ENCODE measurements around the gene C9orf72.

Gene C9orf72

GRCh38 chr9:27591093-27591492 lies 17.8 kb upstream of the C9orf72 start:
- Mint-ChIP-seq H3K27ac (no peak overlapping the region), H3K36me3 (no peaks in the 10 kb centered on the region), H3K9me3 (peaks cover 3% of the 10 kb centered on the region), H3K4me3 (no peak overlapping the region), H3K4me1 (no peaks in the 10 kb centered on the region)
- ATAC-seq (no peak), DNase-seq (ENCODE audit: low spot score in 2 of 2) (no peak)

- Mint-ChIP-seq H3K4me3 (no peak overlapping the region), H3K9me3 (peaks cover 3% of the 10 kb centered on the region), H3K4me1 (no peaks in the 10 kb centered on the region), H3K36me3 (no peaks in the 10 kb centered on the region), H3K27ac (no peak overlapping the region)
- no peak for DNase-seq (ENCODE audit: low spot score in 2 of 2)
- ATAC-seq, result no peak
Measured at GRCh38 chr9:27590651-27591050, 17.4 kb upstream of the C9orf72 start.

DNA sequence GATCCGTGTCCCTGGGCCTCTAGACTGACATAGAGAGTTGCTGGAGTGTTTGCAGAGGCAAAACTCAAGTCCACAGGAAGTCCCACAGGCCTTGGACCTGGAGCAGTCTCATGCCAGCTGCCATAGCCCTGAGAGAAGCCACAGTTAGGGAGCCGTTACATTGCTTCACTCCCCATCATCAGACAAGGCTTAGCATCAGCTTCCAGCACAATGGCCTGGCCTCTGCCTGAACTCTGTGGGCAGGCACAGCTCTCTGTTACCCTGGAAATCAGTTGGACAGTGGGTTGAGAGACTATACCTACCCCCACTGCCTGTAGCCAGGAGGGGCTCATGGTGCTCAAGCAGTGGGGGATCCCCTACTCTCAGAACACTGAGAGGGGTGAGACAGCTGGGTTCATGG lies 16.2 kb upstream of the C9orf72 start:
- H3K9me3 Mint-ChIP-seq, result peaks cover 3% of the 10 kb centered on the region
- H3K4me1 Mint-ChIP-seq, result no peaks in the 10 kb centered on the region
- DNase-seq (ENCODE audit: low spot score in 2 of 2), result no peak
- no peak overlapping the region for H3K4me3 Mint-ChIP-seq
- no peak for ATAC-seq
- H3K36me3 Mint-ChIP-seq, result no peaks in the 10 kb centered on the region
- H3K27ac Mint-ChIP-seq, result no peak overlapping the region

- no peak overlapping the region for H3K4me3 Mint-ChIP-seq
Measured at GRCh38 chr9:27586304-27586703, 13.0 kb upstream of the C9orf72 start.

DNA sequence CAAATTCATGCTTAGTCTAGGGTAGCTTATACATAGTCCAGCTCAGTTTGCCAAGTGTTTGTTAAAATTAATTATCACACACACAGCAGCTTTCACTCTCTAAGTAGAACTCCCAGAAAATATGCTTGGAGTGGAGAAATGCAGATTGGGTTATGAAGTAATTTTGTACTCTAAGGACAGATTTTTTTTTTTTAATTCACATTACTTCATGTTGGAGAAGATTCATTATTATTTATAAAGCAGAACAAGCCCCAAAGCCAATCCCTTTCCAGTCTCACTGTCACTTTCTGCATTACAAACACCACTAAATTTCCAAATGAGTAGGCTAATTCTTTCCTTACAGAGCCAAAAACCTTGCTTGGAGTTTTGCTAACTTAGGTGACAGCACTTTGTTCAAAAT lies 11.7 kb upstream of the C9orf72 start:
- no peak for ATAC-seq
- Mint-ChIP-seq H3K4me3 (no peak overlapping the region), H3K27ac (no peak overlapping the region), H3K4me1 (no peaks in the 10 kb centered on the region), H3K36me3 (no peaks in the 10 kb centered on the region), H3K9me3 (no peaks in the 10 kb centered on the region)
- DNase-seq (ENCODE audit: low spot score in 2 of 2), result no peak

More at GRCh38 chr9:27586304-27586703, 13.0 kb upstream of the C9orf72 start:
- ATAC-seq, result no peak
- Mint-ChIP-seq H3K36me3 (no peaks in the 10 kb centered on the region), H3K4me1 (no peaks in the 10 kb centered on the region), H3K27ac (no peak overlapping the region), H3K9me3 (peaks cover under 1% of the 10 kb centered on the region)
- DNase-seq (ENCODE audit: low spot score in 2 of 2), result no peak

GRCh38 chr9:27582794-27583193 lies 9.5 kb upstream of the C9orf72 start:
- Mint-ChIP-seq H3K4me3 (no peak overlapping the region), H3K9me3 (peaks cover 9% of the 10 kb centered on the region), H3K36me3 (no peaks in the 10 kb centered on the region), H3K27ac (no peak overlapping the region), H3K4me1 (no peaks in the 10 kb centered on the region)
- DNase-seq (ENCODE audit: low spot score in 2 of 2) (no peak), ATAC-seq (no peak)

- Mint-ChIP-seq H3K4me1 (no peaks in the 10 kb centered on the region), H3K4me3 (no peak overlapping the region), H3K36me3 (no peaks in the 10 kb centered on the region), H3K9me3 (peaks cover 9% of the 10 kb centered on the region), H3K27ac (no peak overlapping the region)
- DNase-seq (ENCODE audit: low spot score in 2 of 2) (no peak), ATAC-seq (no peak)
Measured at GRCh38 chr9:27581826-27582225, 8.5 kb upstream of the C9orf72 start.

- H3K36me3 Mint-ChIP-seq, result peaks cover 18% of the 10 kb centered on the region
- ATAC-seq (peak; percentile 87), DNase-seq (ENCODE audit: low spot score in 2 of 2) (peak in 1 of 2 donors; percentile 73)
- H3K4me3 Mint-ChIP-seq, result peak overlapping the region; percentile 92
- peak overlapping the region; percentile 100 for H3K27ac Mint-ChIP-seq
- H3K9me3 Mint-ChIP-seq, result peaks cover 9% of the 10 kb centered on the region
- H3K4me1 Mint-ChIP-seq, result peaks cover 18% of the 10 kb centered on the region
Measured at GRCh38 chr9:27573634-27574590, 631 bp upstream of the C9orf72 start.

- DNase-seq (ENCODE audit: low spot score in 2 of 2) (peak in 1 of 2 donors; percentile 51), ATAC-seq (peak; percentile 86)
Measured at GRCh38 chr9:27572566-27572917, 739 bp downstream of the C9orf72 start.

DNA sequence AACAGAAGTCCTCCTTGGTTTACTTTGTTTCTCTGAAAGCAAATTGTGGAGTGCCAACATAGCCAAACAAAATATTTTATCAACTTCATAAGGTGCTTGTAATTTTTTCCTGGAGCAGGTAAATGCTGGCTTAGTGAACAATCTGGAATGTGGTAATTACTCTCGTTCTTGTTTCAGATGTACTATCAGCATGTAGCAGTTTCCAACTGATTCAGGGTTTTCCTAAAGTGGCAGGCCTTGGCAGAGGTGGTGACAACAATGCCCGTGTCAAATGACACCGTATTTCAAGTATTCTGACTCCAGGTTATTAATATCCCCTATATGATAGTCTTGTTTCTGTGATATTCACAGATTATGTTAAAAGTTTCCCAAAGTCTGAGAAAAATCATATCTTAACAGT lies 1.2 kb downstream of the C9orf72 start:
- Mint-ChIP-seq H3K4me3 (peak overlapping the region; percentile 92), H3K27ac (peak overlapping the region; percentile 100), H3K36me3 (peaks cover 18% of the 10 kb centered on the region), H3K9me3 (no peaks in the 10 kb centered on the region), H3K4me1 (peaks cover 23% of the 10 kb centered on the region)
- no peak for DNase-seq (ENCODE audit: low spot score in 2 of 2)
- ATAC-seq, result no peak

More at GRCh38 chr9:27572566-27572917, 739 bp downstream of the C9orf72 start:
- peaks cover 20% of the 10 kb centered on the region for H3K4me1 Mint-ChIP-seq
- peak overlapping the region; percentile 92 for H3K4me3 Mint-ChIP-seq
- H3K27ac Mint-ChIP-seq, result peak overlapping the region; percentile 100
- no peaks in the 10 kb centered on the region for H3K9me3 Mint-ChIP-seq
- H3K36me3 Mint-ChIP-seq, result peaks cover 18% of the 10 kb centered on the region

DNA sequence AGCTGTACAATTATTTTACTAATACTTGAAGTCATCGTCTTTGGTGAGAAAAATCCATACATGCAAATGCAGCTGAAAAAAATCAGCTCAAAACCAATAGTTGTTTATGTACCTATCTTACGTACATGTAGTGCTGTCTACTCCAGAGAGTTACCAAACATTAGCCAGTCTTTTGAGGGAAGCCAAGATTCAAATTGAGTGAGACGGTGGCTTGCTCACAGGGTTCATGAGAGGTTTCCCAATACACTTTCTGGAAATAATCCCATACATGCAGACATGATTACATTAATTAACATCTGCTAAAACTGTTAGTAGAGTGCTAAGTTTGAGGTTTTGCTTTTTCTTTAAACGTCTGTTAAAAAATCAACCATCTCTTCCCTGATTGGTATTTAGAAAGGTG lies 2.3 kb downstream of the C9orf72 start:
- Mint-ChIP-seq H3K4me1 (peaks cover 23% of the 10 kb centered on the region), H3K9me3 (no peaks in the 10 kb centered on the region), H3K36me3 (peaks cover 25% of the 10 kb centered on the region), H3K4me3 (no peak overlapping the region), H3K27ac (no peak overlapping the region)
- DNase-seq (ENCODE audit: low spot score in 2 of 2) (no peak), ATAC-seq (no peak)

DNA sequence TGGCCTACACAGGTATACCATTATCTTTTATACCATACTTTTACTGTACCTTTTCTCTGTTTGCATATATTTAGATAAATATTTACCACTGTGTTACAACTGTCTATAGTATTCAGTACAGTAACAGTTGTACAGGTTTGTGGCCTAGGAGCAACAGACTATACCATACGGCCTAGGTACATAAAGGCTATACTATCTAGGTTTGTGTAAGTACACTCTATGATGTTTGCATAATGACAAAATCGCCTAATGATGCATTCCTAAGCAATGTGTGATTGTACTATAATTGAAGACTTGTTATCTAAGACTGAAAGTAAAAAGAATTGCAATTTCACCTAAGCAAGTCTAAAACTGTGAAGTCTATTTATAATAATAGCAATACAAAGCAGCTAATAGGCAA lies 3.9 kb downstream of the C9orf72 start:
- Mint-ChIP-seq H3K4me1 (peaks cover 23% of the 10 kb centered on the region), H3K4me3 (no peak overlapping the region), H3K27ac (no peak overlapping the region), H3K9me3 (no peaks in the 10 kb centered on the region), H3K36me3 (peaks cover 27% of the 10 kb centered on the region)
- DNase-seq (ENCODE audit: low spot score in 2 of 2) (no peak), ATAC-seq (no peak)

- H3K9me3 Mint-ChIP-seq, result no peaks in the 10 kb centered on the region
- H3K36me3 Mint-ChIP-seq, result peaks cover 21% of the 10 kb centered on the region
- H3K27ac Mint-ChIP-seq, result no peak overlapping the region
- ATAC-seq, result no peak
- no peak for DNase-seq (ENCODE audit: low spot score in 2 of 2)
- H3K4me3 Mint-ChIP-seq, result no peak overlapping the region
- H3K4me1 Mint-ChIP-seq, result peaks cover 11% of the 10 kb centered on the region
Measured at GRCh38 chr9:27566118-27566517, 7.2 kb downstream of the C9orf72 start.

GRCh38 chr9:27565696-27566095 lies 7.6 kb downstream of the C9orf72 start:
- DNase-seq (ENCODE audit: low spot score in 2 of 2) (no peak), ATAC-seq (no peak)
- Mint-ChIP-seq H3K36me3 (peaks cover 21% of the 10 kb centered on the region), H3K4me1 (peaks cover 11% of the 10 kb centered on the region), H3K27ac (no peak overlapping the region), H3K9me3 (no peaks in the 10 kb centered on the region), H3K4me3 (no peak overlapping the region)

- Mint-ChIP-seq H3K36me3 (peaks cover 21% of the 10 kb centered on the region), H3K27ac (no peak overlapping the region), H3K4me3 (no peak overlapping the region), H3K9me3 (no peaks in the 10 kb centered on the region), H3K4me1 (peaks cover 11% of the 10 kb centered on the region)
- DNase-seq (ENCODE audit: low spot score in 2 of 2) (no peak), ATAC-seq (no peak)
Measured at GRCh38 chr9:27564670-27565069, 8.6 kb downstream of the C9orf72 start.

GRCh38 chr9:27563738-27564430 lies 9.4 kb downstream of the C9orf72 start:
- no peak overlapping the region for H3K4me3 Mint-ChIP-seq
- DNase-seq (ENCODE audit: low spot score in 2 of 2) (no peak), ATAC-seq (no peak)
- H3K27ac Mint-ChIP-seq, result no peak overlapping the region
- H3K4me1 Mint-ChIP-seq, result peaks cover 11% of the 10 kb centered on the region
- no peaks in the 10 kb centered on the region for H3K9me3 Mint-ChIP-seq
- peaks cover 21% of the 10 kb centered on the region for H3K36me3 Mint-ChIP-seq
